GM13976 (cell line): ENCODE measurements around the gene TDRD1.
"Not testable (repeated sequence)": the region's sequence is repeated elsewhere in the genome, so short reads cannot be mapped to it uniquely, and the experiment has no call there.

ENCODE experiments used
- DNase-seq: peaks from one replicate; pipeline ENCODE4 v3.0.0; 2012; ENCODE audit warnings: low spot score
- in situ Hi-C: fragments of 300-500 bp; cut with MboI; formaldehyde crosslinking; loops from one replicate; pipeline ENCODE4 v1.12.0; 2022; ENCODE audit warnings: low sequenced_read_pairs, mixed read lengths, inconsistent platforms; ENCODE audit not compliant: unreplicated experiment
- TF ChIP-seq, protein P1 (sequence below): IDR thresholded peaks from 2 replicates; pipeline ENCODE4 v1.5.1; 2012; ENCODE audit warnings: borderline replicate concordance, mild to moderate bottlenecking; ENCODE audit not compliant: insufficient read depth; ENCODE audit errors: extremely low read depth, missing control alignments, control extremely low read depth

Gene TDRD1

DNA sequence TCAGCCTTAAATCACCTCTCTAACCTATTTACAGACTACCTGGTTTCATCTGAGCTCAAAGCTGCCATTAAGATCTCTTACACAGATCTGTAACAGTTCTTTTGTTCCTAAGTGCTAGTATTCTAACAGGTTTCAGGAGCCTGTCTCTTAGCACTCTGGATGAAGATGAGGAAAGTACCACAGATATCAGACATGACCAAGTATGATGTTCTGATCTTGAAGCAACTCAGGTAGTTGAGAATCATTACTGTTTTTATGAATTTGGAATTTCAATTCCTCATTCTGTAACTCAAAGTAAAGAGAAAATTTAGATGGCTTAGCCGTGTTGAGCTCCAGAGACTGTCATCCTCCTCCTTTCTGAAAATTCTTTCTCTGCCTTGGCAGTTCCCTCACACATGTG is 36.0 kb upstream of the TDRD1 start:
- DNase-seq = no peak
- TF ChIP-seq, protein P1, sequence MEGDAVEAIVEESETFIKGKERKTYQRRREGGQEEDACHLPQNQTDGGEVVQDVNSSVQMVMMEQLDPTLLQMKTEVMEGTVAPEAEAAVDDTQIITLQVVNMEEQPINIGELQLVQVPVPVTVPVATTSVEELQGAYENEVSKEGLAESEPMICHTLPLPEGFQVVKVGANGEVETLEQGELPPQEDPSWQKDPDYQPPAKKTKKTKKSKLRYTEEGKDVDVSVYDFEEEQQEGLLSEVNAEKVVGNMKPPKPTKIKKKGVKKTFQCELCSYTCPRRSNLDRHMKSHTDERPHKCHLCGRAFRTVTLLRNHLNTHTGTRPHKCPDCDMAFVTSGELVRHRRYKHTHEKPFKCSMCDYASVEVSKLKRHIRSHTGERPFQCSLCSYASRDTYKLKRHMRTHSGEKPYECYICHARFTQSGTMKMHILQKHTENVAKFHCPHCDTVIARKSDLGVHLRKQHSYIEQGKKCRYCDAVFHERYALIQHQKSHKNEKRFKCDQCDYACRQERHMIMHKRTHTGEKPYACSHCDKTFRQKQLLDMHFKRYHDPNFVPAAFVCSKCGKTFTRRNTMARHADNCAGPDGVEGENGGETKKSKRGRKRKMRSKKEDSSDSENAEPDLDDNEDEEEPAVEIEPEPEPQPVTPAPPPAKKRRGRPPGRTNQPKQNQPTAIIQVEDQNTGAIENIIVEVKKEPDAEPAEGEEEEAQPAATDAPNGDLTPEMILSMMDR = no peak
- in situ Hi-C loops = no loop called here

DNA sequence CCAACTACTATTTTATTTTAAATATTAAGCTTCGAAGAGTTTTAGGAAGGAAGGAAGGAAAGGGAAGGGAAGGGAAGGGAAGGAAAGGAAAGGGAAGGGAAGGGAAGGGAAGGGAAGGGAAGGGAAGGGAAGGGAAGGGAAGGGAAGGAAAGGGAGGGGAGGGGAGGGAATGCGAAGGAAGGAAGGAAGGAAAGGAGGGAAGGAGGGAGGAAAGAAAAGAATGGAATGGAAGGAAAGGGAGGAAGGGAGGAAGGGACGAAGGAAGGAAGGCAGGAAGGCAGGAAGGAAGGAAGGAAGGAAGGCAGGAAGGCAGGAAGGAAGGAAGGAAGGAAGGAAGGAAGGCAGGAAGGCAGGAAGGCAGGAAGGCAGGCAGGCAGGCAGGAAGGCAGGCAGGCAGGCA is 29.7 kb upstream of the TDRD1 start:
- in situ Hi-C loops, DNase-seq: not testable (repeated sequence)

DNA sequence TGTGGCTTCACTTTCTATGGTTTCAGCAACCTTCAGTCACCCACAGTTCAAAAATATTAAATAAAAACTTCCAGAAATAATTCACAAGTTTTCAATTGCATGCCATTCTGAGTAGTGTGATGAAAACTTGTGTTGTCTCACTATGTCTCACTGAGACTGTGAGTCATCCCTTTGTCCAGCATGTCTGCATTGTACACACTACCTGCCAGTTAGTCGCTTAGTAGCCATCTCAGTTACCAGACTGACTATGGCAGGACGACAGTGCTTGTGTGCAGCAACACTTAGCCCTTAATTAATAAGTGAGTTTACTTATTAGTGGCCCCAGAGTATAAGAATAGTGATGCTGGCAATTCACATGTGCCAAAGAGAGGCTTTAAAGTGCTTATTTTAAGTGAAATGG is 27.7 kb upstream of the TDRD1 start:
- TF ChIP-seq, protein P1 = no peak
- no peak for DNase-seq
- in situ Hi-C loops = no loop called here

DNA sequence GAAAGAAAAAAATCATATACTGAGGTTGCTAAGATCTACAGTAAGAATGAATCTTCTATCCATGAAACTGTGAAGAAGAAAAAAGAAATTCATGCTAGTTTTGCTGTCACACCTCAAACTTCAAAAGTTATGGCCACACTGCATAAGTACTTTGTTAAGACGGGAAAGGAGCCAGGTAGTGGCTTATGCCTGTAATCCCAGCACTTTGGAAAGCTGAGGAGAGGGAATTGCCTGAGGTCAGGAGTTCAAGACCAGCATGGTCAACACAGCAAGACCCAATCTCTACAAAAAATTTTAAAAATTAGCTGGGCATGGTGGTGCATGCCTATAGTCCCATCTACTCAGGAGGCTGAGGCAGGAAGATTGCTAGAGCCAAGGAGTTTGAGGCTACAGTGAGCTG is 27.3 kb upstream of the TDRD1 start:
- no peak for DNase-seq
- TF ChIP-seq, protein P1 = no peak
- in situ Hi-C loops = no loop called here

DNA sequence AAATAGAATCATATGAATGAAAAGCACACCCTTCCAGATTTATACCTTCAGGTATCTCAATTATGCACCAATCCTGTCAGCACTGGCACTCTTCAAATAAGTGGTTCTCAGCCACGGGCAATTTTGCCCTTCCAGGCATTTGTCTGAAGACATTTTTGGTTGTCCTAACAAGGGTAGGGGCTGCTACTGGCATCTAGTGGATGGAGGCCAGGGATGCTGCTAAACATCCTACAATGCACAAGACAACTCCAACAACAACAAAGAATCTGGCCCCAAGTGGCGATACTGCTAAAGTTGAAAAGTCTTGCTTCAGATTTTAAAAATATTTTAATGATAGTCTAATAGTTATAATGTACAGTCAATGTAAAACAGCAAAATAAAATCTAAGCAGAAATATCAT is 21.2 kb upstream of the TDRD1 start:
- in situ Hi-C loops = no loop called here
- no peak for DNase-seq
- TF ChIP-seq, protein P1 = no peak

DNA sequence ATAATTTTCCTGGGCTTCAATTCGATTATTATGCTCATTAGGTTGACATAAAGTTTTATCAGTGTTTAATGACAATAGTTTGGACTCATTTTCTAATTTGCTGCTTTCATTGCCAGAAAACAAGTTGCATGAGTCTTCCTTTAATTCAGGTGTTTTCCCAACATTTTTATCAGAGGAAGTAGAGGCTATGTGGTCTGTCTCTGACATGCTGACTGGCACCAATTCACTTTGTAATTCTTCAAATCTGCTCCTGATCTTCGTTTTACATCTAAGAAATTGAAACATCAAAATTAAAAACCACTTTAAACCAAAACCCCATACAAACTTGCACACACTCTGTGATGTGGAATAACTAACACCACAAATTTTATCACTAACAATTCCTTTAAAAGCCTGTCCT is 16.1 kb upstream of the TDRD1 start:
- TF ChIP-seq, protein P1 = no peak
- DNase-seq = no peak
- in situ Hi-C loops = no loop called here

DNA sequence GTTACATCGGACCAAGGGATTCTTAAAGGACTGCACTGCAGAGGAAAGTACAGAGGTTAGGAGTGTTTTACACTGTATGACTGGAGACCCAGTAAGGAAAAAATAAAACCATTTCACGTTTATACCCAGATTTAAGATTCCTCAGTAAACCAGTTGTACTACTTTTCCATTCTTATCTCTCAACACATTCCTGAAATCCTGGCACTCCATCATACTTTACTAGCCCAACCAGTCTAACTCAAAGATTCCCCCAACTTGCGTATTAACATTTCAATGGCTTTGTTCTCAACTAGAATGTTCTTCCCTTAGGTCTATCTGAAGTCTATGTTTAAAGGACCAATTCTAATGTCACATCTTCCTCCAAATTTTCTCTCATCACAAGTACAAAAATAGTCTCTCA is 13.1 kb upstream of the TDRD1 start:
- no peak for DNase-seq
- in situ Hi-C loops = no loop called here
- TF ChIP-seq, protein P1 = no peak
